Colonic mucosa (tissue), 4 donors: Measurements from ENCODE around the gene MTPN. TPM values are rescaled to one million over a fixed set of nuclear protein-coding genes. Genes with fewer than 3 reads are reported as not detected.

Source experiments
- DNase-seq: peaks from one replicate; pipeline ENCODE4 v3.0.0-alpha.2; 2020
- H3K27ac ChIP-seq: fragments of 200-600 bp; one replicate; pipeline ENCODE4 v1.8.0; 2021
- H3K27me3 ChIP-seq: fragments of 200-600 bp; one replicate; pipeline ENCODE4 v1.8.0; 2021
- H3K36me3 ChIP-seq: fragments of 200-600 bp; one replicate; pipeline ENCODE4 v1.8.0; 2021
- H3K4me1 ChIP-seq: fragments of 200-600 bp; one replicate; pipeline ENCODE4 v1.8.0; 2021; ENCODE audit warnings: mild to moderate bottlenecking
- H3K4me3 ChIP-seq: fragments of 200-600 bp; one replicate; pipeline ENCODE4 v1.8.0; 2021
- H3K9ac ChIP-seq, 2 donors: one replicate each; pipeline ENCODE4 v1.7.0; 2013; ENCODE audit warnings: control low read depth in 2 of 2, low read depth in 2 of 2, low read length in 2 of 2
- H3K9me3 ChIP-seq: fragments of 200-600 bp; one replicate; pipeline ENCODE4 v1.8.0; 2021
- CTCF ChIP-seq: fragments of 200-600 bp; IDR thresholded peaks from one replicate; pipeline ENCODE4 v1.8.0; 2022; ENCODE audit warnings: antibody characterized with exemption, mild to moderate bottlenecking
- intact Hi-C: fragments of 100-400 bp; cut with DNase I; formaldehyde crosslinking; loops from one replicate; pipeline ENCODE4 v1.14.1; 2022
- total RNA-seq, 2 donors: library from RNA; stranded (reverse); fragmentation: NEBNext Ultra II Directional in 1 of 2; extraction: Animal tissue kit (Norgen Biotek cat#: 25700) in 1 of 2; gene quantifications; one replicate each; pipeline ENCODE4 v1.2.1, GENCODE V29; 2021
- donor health status: healthy.
- donor health status: DM: no; HTN: no; CAD: no.
- donor health status: DM: no; HTN: no; CAD: no.

The MTPN gene
- total RNA-seq, 2 donors from 2014 or later = 101 to 109 TPM

GRCh38 chr7:135964791-135965190 is 12.4 kb downstream of the MTPN start:
- H3K4me3 ChIP-seq = no peak overlapping the region

GRCh38 chr7:135964274-135964673 is 12.9 kb downstream of the MTPN start:
- no peaks in the 10 kb centered on the region for H3K4me1 ChIP-seq
- no peak overlapping the region for H3K9ac ChIP-seq
- no peaks in the 10 kb centered on the region for H3K27me3 ChIP-seq
- intact Hi-C loops = no loop called here
- H3K9me3 ChIP-seq = no peaks in the 10 kb centered on the region
- H3K36me3 ChIP-seq = no peaks in the 10 kb centered on the region
- H3K4me3 ChIP-seq = no peak overlapping the region
- no peak for TF ChIP-seq CTCF
- DNase-seq = no peak
- H3K27ac ChIP-seq = no peak overlapping the region

More at GRCh38 chr7:135964791-135965190, 12.4 kb downstream of the MTPN start:
- Histone ChIP-seq H3K9ac (no peak overlapping the region), H3K27me3 (no peaks in the 10 kb centered on the region), H3K27ac (no peak overlapping the region), H3K4me1 (no peaks in the 10 kb centered on the region), H3K36me3 (no peaks in the 10 kb centered on the region), H3K9me3 (no peaks in the 10 kb centered on the region)
- TF ChIP-seq CTCF = no peak
- intact Hi-C loops = no loop called here
- DNase-seq = no peak

GRCh38 chr7:135962802-135963201 is 14.4 kb downstream of the MTPN start:
- no peak for DNase-seq
- no peak for TF ChIP-seq CTCF
- Histone ChIP-seq H3K9me3 (no peaks in the 10 kb centered on the region), H3K4me3 (no peak overlapping the region), H3K36me3 (no peaks in the 10 kb centered on the region), H3K27me3 (no peaks in the 10 kb centered on the region), H3K9ac (no peak overlapping the region), H3K4me1 (no peaks in the 10 kb centered on the region), H3K27ac (no peak overlapping the region)
- intact Hi-C loops = no loop called here

GRCh38 chr7:135960709-135961451 is 16.3 kb downstream of the MTPN start:
- intact Hi-C loops = no loop called here
- DNase-seq = no peak

GRCh38 chr7:135959646-135960363 is 17.4 kb downstream of the MTPN start:
- Histone ChIP-seq H3K9me3 (no peaks in the 10 kb centered on the region), H3K36me3 (no peaks in the 10 kb centered on the region), H3K4me1 (no peaks in the 10 kb centered on the region), H3K27ac (no peak overlapping the region), H3K27me3 (no peaks in the 10 kb centered on the region), H3K4me3 (no peak overlapping the region), H3K9ac (no peak overlapping the region)
- no peak for DNase-seq
- no peak for TF ChIP-seq CTCF
- intact Hi-C loops = no loop called here

More at GRCh38 chr7:135960709-135961451, 16.3 kb downstream of the MTPN start:
- no peaks in the 10 kb centered on the region for H3K27me3 ChIP-seq
- H3K4me1 ChIP-seq = no peaks in the 10 kb centered on the region
- no peaks in the 10 kb centered on the region for H3K9me3 ChIP-seq
- no peak overlapping the region for H3K9ac ChIP-seq
- H3K4me3 ChIP-seq = no peak overlapping the region
- no peak overlapping the region for H3K27ac ChIP-seq
- TF ChIP-seq CTCF = no peak
- no peaks in the 10 kb centered on the region for H3K36me3 ChIP-seq
